Measurements from ENCODE around the gene DNAH11.
"Not testable (repeated sequence)": the region's sequence is repeated elsewhere in the genome, so short reads cannot be mapped to it uniquely, and the experiment has no call there.

Gene DNAH11

GRCh38 chr7:21806388-21806787, 263.5 kb downstream of the DNAH11 start:
- no peaks in the 10 kb centered on the region for H3K27me3 ChIP-seq (ENCODE audit: insufficient read depth, low read length)
- no peaks in the 10 kb centered on the region for H3K36me3 ChIP-seq (ENCODE audit: insufficient read depth, low read depth, low read length)
- H3K27ac ChIP-seq (ENCODE audit: low read length), result no peak overlapping the region
- H3K9ac ChIP-seq (ENCODE audit: low read depth, low read length), result no peak overlapping the region
- no peaks in the 10 kb centered on the region for H3K4me1 ChIP-seq (ENCODE audit: insufficient read depth, low read length)
- no peak overlapping the region for H3K4me3 ChIP-seq (ENCODE audit: low read length)
- H3K9me3 ChIP-seq (ENCODE audit: insufficient read depth, low read depth, low read length), result no peaks in the 10 kb centered on the region

GRCh38 chr7:21819048-21819447, 276.2 kb downstream of the DNAH11 start:
- Histone ChIP-seq H3K9me3 (ENCODE audit: insufficient read depth, low read depth, low read length) (no peaks in the 10 kb centered on the region), H3K4me3 (ENCODE audit: low read length) (no peak overlapping the region), H3K36me3 (ENCODE audit: insufficient read depth, low read depth, low read length) (no peaks in the 10 kb centered on the region), H3K9ac (ENCODE audit: low read depth, low read length) (no peak overlapping the region), H3K27me3 (ENCODE audit: insufficient read depth, low read length) (no peaks in the 10 kb centered on the region), H3K27ac (ENCODE audit: low read length) (no peak overlapping the region), H3K4me1 (ENCODE audit: insufficient read depth, low read length) (no peaks in the 10 kb centered on the region)

- H3K4me3 ChIP-seq (ENCODE audit: low read length), result no peak overlapping the region
- H3K27ac ChIP-seq (ENCODE audit: low read length), result no peak overlapping the region
- no peaks in the 10 kb centered on the region for H3K9me3 ChIP-seq (ENCODE audit: insufficient read depth, low read depth, low read length)
- no peaks in the 10 kb centered on the region for H3K27me3 ChIP-seq (ENCODE audit: insufficient read depth, low read length)
- no peaks in the 10 kb centered on the region for H3K4me1 ChIP-seq (ENCODE audit: insufficient read depth, low read length)
- no peak overlapping the region for H3K9ac ChIP-seq (ENCODE audit: low read depth, low read length)
- no peaks in the 10 kb centered on the region for H3K36me3 ChIP-seq (ENCODE audit: insufficient read depth, low read depth, low read length)
Observed at GRCh38 chr7:21828841-21829240, 286.0 kb downstream of the DNAH11 start.

- Histone ChIP-seq H3K4me3 (ENCODE audit: low read length) (no peak overlapping the region), H3K9ac (ENCODE audit: low read depth, low read length) (no peak overlapping the region), H3K36me3 (ENCODE audit: insufficient read depth, low read depth, low read length) (no peaks in the 10 kb centered on the region), H3K27me3 (ENCODE audit: insufficient read depth, low read length) (no peaks in the 10 kb centered on the region), H3K4me1 (ENCODE audit: insufficient read depth, low read length) (no peaks in the 10 kb centered on the region), H3K27ac (ENCODE audit: low read length) (no peak overlapping the region), H3K9me3 (ENCODE audit: insufficient read depth, low read depth, low read length) (no peaks in the 10 kb centered on the region)
Observed at GRCh38 chr7:21829731-21830130, 286.9 kb downstream of the DNAH11 start.

- H3K4me1 ChIP-seq (ENCODE audit: insufficient read depth, low read length), result no peaks in the 10 kb centered on the region
Observed at GRCh38 chr7:21844742-21845141, 301.9 kb downstream of the DNAH11 start.

GRCh38 chr7:21850531-21851285, 307.9 kb downstream of the DNAH11 start:
- Histone ChIP-seq H3K36me3 (ENCODE audit: insufficient read depth, low read depth, low read length) (no peaks in the 10 kb centered on the region), H3K27me3 (ENCODE audit: insufficient read depth, low read length) (no peaks in the 10 kb centered on the region), H3K4me3 (ENCODE audit: low read length) (no peak overlapping the region), H3K9ac (ENCODE audit: low read depth, low read length) (no peak overlapping the region), H3K4me1 (ENCODE audit: insufficient read depth, low read length) (no peaks in the 10 kb centered on the region), H3K27ac (ENCODE audit: low read length) (no peak overlapping the region), H3K9me3 (ENCODE audit: insufficient read depth, low read depth, low read length) (no peaks in the 10 kb centered on the region; the same call in 1 of the 2 replicates)

More at GRCh38 chr7:21844742-21845141, 301.9 kb downstream of the DNAH11 start:
- Histone ChIP-seq H3K27me3 (ENCODE audit: insufficient read depth, low read length) (no peaks in the 10 kb centered on the region), H3K9me3 (ENCODE audit: insufficient read depth, low read depth, low read length) (no peaks in the 10 kb centered on the region; the same call in 1 of the 2 replicates), H3K36me3 (ENCODE audit: insufficient read depth, low read depth, low read length) (no peaks in the 10 kb centered on the region), H3K9ac (ENCODE audit: low read depth, low read length) (no peak overlapping the region), H3K27ac (ENCODE audit: low read length) (no peak overlapping the region), H3K4me3 (ENCODE audit: low read length) (no peak overlapping the region)

GRCh38 chr7:21851559-21851967, 308.7 kb downstream of the DNAH11 start:
- Histone ChIP-seq H3K9ac (ENCODE audit: low read depth, low read length) (no peak overlapping the region), H3K4me1 (ENCODE audit: insufficient read depth, low read length) (no peaks in the 10 kb centered on the region), H3K27me3 (ENCODE audit: insufficient read depth, low read length) (no peaks in the 10 kb centered on the region), H3K27ac (ENCODE audit: low read length) (no peak overlapping the region), H3K9me3 (ENCODE audit: insufficient read depth, low read depth, low read length) (no peaks in the 10 kb centered on the region; the same call in 1 of the 2 replicates), H3K36me3 (ENCODE audit: insufficient read depth, low read depth, low read length) (no peaks in the 10 kb centered on the region), H3K4me3 (ENCODE audit: low read length) (no peak overlapping the region)

GRCh38 chr7:21865631-21866204, 322.9 kb downstream of the DNAH11 start:
- H3K9me3 ChIP-seq (ENCODE audit: insufficient read depth, low read depth, low read length); H3K27ac ChIP-seq (ENCODE audit: low read length); H3K36me3 ChIP-seq (ENCODE audit: insufficient read depth, low read depth, low read length); H3K9ac ChIP-seq (ENCODE audit: low read depth, low read length); H3K27me3 ChIP-seq (ENCODE audit: insufficient read depth, low read length); H3K4me3 ChIP-seq (ENCODE audit: low read length): not testable (repeated sequence)
- peaks cover 55% of the 10 kb centered on the region for H3K4me1 ChIP-seq (ENCODE audit: insufficient read depth, low read length)

- Histone ChIP-seq H3K27me3 (ENCODE audit: insufficient read depth, low read length) (no peaks in the 10 kb centered on the region), H3K36me3 (ENCODE audit: insufficient read depth, low read depth, low read length) (no peaks in the 10 kb centered on the region), H3K9me3 (ENCODE audit: insufficient read depth, low read depth, low read length) (no peaks in the 10 kb centered on the region), H3K4me3 (ENCODE audit: low read length) (peak overlapping the region; percentile 22; the same call in 1 of the 2 replicates), H3K9ac (ENCODE audit: low read depth, low read length) (peak overlapping the region; percentile 23; the same call in 1 of the 2 replicates), H3K27ac (ENCODE audit: low read length) (peak overlapping the region; percentile 48), H3K4me1 (ENCODE audit: insufficient read depth, low read length) (peaks cover 57% of the 10 kb centered on the region)
Observed at GRCh38 chr7:21866731-21867130, 323.9 kb downstream of the DNAH11 start.

- no peaks in the 10 kb centered on the region for H3K27me3 ChIP-seq (ENCODE audit: insufficient read depth, low read length)
- H3K9ac ChIP-seq (ENCODE audit: low read depth, low read length), result peak overlapping the region; percentile 23; the same call in 1 of the 2 replicates
- no peaks in the 10 kb centered on the region for H3K9me3 ChIP-seq (ENCODE audit: insufficient read depth, low read depth, low read length)
- H3K4me3 ChIP-seq (ENCODE audit: low read length), result peak overlapping the region; percentile 22; the same call in 1 of the 2 replicates
- H3K4me1 ChIP-seq (ENCODE audit: insufficient read depth, low read length), result peaks cover 57% of the 10 kb centered on the region
- peak overlapping the region; percentile 50 for H3K27ac ChIP-seq (ENCODE audit: low read length)
- H3K36me3 ChIP-seq (ENCODE audit: insufficient read depth, low read depth, low read length), result no peaks in the 10 kb centered on the region
Observed at GRCh38 chr7:21867226-21867625, 324.4 kb downstream of the DNAH11 start.

- peak overlapping the region; percentile 50 for H3K27ac ChIP-seq (ENCODE audit: low read length)
- no peaks in the 10 kb centered on the region for H3K36me3 ChIP-seq (ENCODE audit: insufficient read depth, low read depth, low read length)
- H3K4me1 ChIP-seq (ENCODE audit: insufficient read depth, low read length), result peaks cover 60% of the 10 kb centered on the region
- H3K9me3 ChIP-seq (ENCODE audit: insufficient read depth, low read depth, low read length), result no peaks in the 10 kb centered on the region
- H3K4me3 ChIP-seq (ENCODE audit: low read length), result peak overlapping the region; percentile 22; the same call in 1 of the 2 replicates
- H3K9ac ChIP-seq (ENCODE audit: low read depth, low read length), result peak overlapping the region; percentile 23; the same call in 1 of the 2 replicates
- H3K27me3 ChIP-seq (ENCODE audit: insufficient read depth, low read length), result no peaks in the 10 kb centered on the region
Observed at GRCh38 chr7:21867816-21868575, 325.2 kb downstream of the DNAH11 start.
